Mucosa of descending colon (tissue), 3 donors: ENCODE data around the gene KPTN. TPM values are rescaled to one million over a fixed set of nuclear protein-coding genes. Genes with fewer than 3 reads are reported as not detected.

ENCODE experiments used
- ATAC-seq: fragments of 200-7000 bp; cut with Tn5 transposase; one replicate; pipeline ENCODE4 v1.9.1; 2020; ENCODE audit warnings: mild to moderate bottlenecking, moderate library complexity
- DNase-seq, 3 donors: peaks; one replicate each; pipeline ENCODE4 v3.0.0-alpha.2; 2020
- H3K36me3 ChIP-seq: fragments of 200-600 bp; one replicate; pipeline ENCODE4 v1.8.0; 2021; ENCODE audit warnings: low read depth, mild to moderate bottlenecking
- H3K4me1 ChIP-seq: fragments of 200-600 bp; one replicate; pipeline ENCODE4 v1.8.0; 2021; ENCODE audit warnings: low read depth, mild to moderate bottlenecking
- H3K4me3 ChIP-seq: fragments of 200-600 bp; one replicate; pipeline ENCODE4 v1.8.0; 2021; ENCODE audit warnings: mild to moderate bottlenecking
- H3K9me3 ChIP-seq: fragments of 200-600 bp; one replicate; pipeline ENCODE4 v1.8.0; 2021; ENCODE audit warnings: mild to moderate bottlenecking
- intact Hi-C, 2 donors: fragments of 100-400 bp; cut with DNase I in 1 of 2; cut with micrococcal nuclease in 1 of 2; formaldehyde crosslinking; loops; one replicate each; pipeline versions ENCODE4 v1.11.0 to v1.11.1; 2022; cut with DNase I, micrococcal nuclease
- total RNA-seq, 3 donors: library from RNA; stranded (reverse); fragmentation: NEBNext Ultra II Directional in 2 of 3; extraction: Animal tissue kit (Norgen Biotek cat#: 25700) in 2 of 3; gene quantifications; one replicate each; pipeline versions ENCODE4 v1.2.1 to v1.2.4, GENCODE V29; 2021 to 2023
- TF ChIP-seq, protein P1 (sequence below): fragments of 200-600 bp; IDR thresholded peaks from one replicate; pipeline ENCODE4 v1.8.0; 2022; ENCODE audit warnings: antibody characterized with exemption, mild to moderate bottlenecking
- donor health status: DM: no; HTN: no; CAD: no; lungs with moderate emphysema.
- donor health status: DM: no; HTN: no; CAD: no.
- donor health status: DM: no; HTN: yes; CAD: no.

KPTN gene
- total RNA-seq, 3 donors from 2014 or later = 5.5 to 8.9 (median 8.9) TPM

DNA sequence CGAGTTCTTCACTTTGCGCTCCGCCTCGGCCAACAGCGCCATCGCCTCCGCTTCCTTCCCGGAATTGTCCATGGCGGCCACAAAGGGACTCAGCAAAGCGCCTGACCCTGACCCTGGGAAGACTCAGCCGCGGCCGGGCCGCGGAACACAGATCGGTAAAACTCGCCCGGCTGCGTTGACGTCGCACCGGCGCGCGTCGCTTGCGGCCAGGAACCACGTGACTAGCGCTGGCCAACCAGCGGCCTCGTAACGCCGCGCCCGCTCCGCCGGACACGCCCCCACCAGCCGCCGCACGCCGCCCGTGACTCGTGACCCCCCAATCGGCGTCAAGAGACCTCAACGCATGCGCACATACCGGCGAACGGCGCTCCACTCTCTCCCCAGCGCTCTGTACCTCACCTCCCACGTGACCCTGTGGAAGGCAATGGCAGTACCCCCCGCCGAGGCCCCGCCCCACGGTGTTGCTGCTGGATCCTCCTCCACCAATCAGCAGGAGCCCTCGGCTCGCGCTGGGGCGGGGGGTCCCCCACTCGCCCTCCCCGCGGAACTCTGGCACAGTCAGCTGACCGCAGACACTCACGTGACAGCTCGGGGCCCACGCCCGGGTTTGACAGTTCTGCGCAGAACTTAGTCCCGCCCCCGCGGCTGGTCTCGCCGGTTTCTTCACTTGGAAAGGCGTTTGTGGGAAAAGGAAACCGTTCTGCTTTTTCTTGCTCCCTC is 31.0 kb upstream of the KPTN start, which contains the start of gene NAPA:
TSS of gene NAPA (minus strand) at position 195 of the 720 bp plus-strand sequence. CDS start at position 72, 123 bp downstream.
- ATAC-seq = peak; percentile 94
- Histone ChIP-seq H3K36me3 (peaks cover 5% of the 10 kb centered on the region), H3K9me3 (no peaks in the 10 kb centered on the region), H3K4me3 (peak within 1 kb of the TSS; percentile 92), H3K4me1 (peaks cover 30% of the 10 kb centered on the region)
- TF ChIP-seq, protein P1, sequence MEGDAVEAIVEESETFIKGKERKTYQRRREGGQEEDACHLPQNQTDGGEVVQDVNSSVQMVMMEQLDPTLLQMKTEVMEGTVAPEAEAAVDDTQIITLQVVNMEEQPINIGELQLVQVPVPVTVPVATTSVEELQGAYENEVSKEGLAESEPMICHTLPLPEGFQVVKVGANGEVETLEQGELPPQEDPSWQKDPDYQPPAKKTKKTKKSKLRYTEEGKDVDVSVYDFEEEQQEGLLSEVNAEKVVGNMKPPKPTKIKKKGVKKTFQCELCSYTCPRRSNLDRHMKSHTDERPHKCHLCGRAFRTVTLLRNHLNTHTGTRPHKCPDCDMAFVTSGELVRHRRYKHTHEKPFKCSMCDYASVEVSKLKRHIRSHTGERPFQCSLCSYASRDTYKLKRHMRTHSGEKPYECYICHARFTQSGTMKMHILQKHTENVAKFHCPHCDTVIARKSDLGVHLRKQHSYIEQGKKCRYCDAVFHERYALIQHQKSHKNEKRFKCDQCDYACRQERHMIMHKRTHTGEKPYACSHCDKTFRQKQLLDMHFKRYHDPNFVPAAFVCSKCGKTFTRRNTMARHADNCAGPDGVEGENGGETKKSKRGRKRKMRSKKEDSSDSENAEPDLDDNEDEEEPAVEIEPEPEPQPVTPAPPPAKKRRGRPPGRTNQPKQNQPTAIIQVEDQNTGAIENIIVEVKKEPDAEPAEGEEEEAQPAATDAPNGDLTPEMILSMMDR = no peak
- intact Hi-C loops = loop anchor here in 1 of 2 donors (10.0 kb wide), 1 partner anchor 90 kb away; the partner anchor contains the start of gene BICRA
- DNase-seq = peak; percentile 100

DNA sequence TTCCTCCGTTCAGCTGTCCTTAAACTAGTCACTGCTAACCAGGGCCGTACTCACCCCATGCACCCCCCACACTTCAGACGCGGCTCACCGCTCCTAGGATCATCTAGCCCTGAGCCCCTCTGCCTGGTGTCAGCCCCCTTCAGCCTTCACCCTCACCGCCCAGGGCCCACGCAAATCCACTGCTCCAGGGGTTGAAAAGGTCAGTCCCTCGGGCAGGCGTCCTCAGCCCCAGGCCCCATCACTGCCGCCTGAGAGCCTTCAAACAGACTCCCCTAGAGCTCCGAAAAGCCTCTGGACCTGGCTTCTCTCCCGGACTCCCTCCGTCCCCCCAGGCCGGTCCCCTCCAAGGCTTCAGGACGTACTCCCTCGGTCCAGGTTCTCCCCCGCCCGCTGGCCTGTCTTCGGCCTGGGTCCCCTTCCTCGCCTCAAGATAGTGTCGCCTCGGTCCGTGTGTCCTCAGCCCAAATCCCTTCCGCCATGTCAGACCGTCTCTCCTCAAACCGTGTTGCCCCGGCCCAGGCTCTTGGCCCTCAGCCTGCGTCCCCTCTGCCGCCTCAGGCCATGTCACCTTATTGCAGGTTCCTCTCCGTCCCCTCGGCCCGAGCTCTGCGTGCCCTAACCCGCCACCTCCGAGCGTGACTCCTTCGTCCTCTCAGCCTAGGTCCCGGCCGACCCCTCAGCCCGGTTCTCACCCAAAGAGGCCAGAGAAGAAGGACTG is 30.3 kb upstream of the KPTN start:
- Histone ChIP-seq H3K4me3 (peak overlapping the region; percentile 92), H3K36me3 (peaks cover 5% of the 10 kb centered on the region), H3K4me1 (peaks cover 30% of the 10 kb centered on the region), H3K9me3 (no peaks in the 10 kb centered on the region)
- no peak for ATAC-seq
- peak in 1 of 3 donors; percentile 51 for DNase-seq
- TF ChIP-seq, protein P1 = no peak
- intact Hi-C loops = loop anchor here in 1 of 2 donors (10.0 kb wide), 1 partner anchor 90 kb away; the partner anchor contains the start of gene BICRA

DNA sequence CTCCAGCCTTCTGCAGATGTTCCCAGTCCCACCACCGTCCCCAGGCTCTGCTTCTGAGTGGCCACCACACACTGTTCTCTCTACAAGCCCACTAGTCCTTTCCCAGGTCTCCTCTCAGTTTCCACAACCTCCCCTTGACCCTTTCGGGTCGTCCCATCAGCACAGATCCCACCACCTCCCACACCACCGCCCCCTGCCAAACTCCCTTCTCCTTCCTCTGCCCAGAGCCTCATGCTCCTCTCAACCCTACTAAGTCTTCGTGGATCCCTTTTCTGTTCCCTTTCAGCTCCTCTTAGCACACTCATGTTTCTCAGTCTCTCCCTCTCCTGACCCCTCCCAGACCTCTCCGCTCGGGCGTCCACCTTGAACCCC is 28.9 kb upstream of the KPTN start:
- ATAC-seq = no peak
- no peaks in the 10 kb centered on the region for H3K9me3 ChIP-seq
- intact Hi-C loops = loop anchor here in 1 of 2 donors (10.0 kb wide), 1 partner anchor 92 kb away; the partner anchor contains the start of gene BICRA

DNA sequence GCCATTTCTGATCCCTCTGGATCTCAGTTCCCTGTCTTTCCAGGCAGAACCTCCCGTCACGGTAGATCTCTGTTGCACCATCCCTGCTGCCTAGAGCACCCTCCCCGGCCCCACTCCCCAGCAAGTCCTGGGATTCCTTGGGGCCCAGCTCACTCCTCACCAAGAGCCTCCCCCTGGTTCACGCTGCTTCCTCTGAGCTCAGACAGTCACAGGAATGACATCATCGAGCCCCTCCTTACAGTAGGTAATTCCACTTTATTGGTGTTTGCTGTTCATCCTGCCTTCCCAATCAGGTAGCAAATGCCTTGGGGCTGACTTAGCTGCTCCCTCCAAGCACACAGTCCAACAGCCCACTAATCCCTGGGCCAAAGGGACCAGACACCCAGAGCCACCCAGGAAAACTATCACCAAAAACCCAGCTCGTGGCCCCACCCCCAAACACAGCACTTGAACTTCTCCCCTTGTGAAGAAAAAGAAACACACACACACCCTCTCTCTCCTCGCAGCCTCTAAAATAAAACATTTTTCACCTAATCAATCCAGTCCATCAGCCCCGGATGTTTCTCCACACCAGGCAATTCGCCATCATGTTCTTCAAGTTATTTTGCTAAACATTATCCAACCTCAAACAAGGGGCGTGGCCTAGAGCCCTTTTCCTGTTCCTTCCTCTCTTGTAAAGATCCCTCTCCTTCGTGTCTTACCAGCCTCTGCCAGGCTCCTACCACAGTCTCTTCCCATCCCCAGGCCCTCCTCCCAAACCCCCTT is 28.3 kb upstream of the KPTN start:
- peaks cover 35% of the 10 kb centered on the region for H3K4me1 ChIP-seq
- no peaks in the 10 kb centered on the region for H3K9me3 ChIP-seq
- intact Hi-C loops = loop anchor here in 1 of 2 donors (10.0 kb wide), 1 partner anchor 92 kb away; the partner anchor contains the start of gene BICRA

More for the DNA sequence above, 28.9 kb upstream of the KPTN start:
- Histone ChIP-seq H3K4me1 (peaks cover 35% of the 10 kb centered on the region), H3K4me3 (no peak overlapping the region), H3K36me3 (peaks cover 5% of the 10 kb centered on the region)
- no peak for DNase-seq
- TF ChIP-seq, protein P1 = no peak

More for the DNA sequence above, 28.3 kb upstream of the KPTN start:
- ATAC-seq (peak; percentile 29), DNase-seq (peak in 2 of 3 donors; percentile 64 to 91)
- TF ChIP-seq, protein P1 = no peak
- no peak overlapping the region for H3K4me3 ChIP-seq
- H3K36me3 ChIP-seq = peaks cover 5% of the 10 kb centered on the region
